Left renal pelvis (tissue), 4 donors: ENCODE results near the gene S100A13. TPM values are rescaled to one million over a fixed set of nuclear protein-coding genes. Genes with fewer than 3 reads are reported as not detected.

ENCODE experiments used
- DNase-seq, 4 donors: peaks; one replicate each; pipeline ENCODE4 v3.0.0-alpha.2; 2013; ENCODE audit warnings: low read depth in 4 of 4, low spot score in 3 of 4
- polyA plus RNA-seq, 4 donors: library from polyadenylated mRNA; unstranded; fragments of 120-200 nt; gene quantifications; one replicate each; pipeline ENCODE4 v1.2.1, GENCODE V29; 2013; ENCODE audit not compliant: insufficient read length in 4 of 4

S100A13 gene
- polyA plus RNA-seq, 4 donors = 121 to 152 (median 151) TPM

DNA sequence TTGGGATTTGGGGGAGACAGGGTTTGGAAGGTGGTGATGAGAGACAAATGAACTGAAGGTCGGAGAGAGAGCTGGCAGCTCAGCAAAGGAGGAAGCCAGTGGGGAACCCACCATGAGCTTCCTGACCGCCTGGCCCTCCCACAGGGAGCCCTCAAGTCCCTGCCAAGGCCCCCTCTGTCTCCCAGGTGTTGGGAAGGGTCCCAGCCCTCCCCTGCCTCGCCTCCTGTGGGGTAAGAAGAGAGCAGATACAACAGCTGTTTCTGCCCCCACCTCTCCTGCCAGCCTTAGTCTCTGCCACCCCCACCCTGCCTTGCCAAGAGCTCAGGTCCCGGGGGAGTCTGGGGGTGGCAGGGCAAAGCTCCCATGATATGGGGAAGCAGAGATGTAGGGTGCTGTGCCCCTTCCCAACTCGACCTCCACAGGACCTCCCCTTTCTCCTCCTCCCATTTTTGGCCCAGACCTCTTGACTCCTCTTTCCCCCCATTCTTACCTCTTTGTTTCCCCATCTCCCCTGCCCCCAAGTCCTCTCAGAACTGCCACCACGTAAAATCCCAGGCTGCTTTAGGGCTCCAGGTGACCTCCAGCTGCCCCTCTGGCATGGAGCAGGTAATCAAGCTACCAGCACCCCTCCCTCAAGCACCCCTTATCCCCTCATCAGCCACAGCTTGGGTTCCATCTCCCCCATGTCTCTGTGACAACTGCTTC is 1.5 kb upstream of the S100A13 start:
- DNase-seq = no peak

DNA sequence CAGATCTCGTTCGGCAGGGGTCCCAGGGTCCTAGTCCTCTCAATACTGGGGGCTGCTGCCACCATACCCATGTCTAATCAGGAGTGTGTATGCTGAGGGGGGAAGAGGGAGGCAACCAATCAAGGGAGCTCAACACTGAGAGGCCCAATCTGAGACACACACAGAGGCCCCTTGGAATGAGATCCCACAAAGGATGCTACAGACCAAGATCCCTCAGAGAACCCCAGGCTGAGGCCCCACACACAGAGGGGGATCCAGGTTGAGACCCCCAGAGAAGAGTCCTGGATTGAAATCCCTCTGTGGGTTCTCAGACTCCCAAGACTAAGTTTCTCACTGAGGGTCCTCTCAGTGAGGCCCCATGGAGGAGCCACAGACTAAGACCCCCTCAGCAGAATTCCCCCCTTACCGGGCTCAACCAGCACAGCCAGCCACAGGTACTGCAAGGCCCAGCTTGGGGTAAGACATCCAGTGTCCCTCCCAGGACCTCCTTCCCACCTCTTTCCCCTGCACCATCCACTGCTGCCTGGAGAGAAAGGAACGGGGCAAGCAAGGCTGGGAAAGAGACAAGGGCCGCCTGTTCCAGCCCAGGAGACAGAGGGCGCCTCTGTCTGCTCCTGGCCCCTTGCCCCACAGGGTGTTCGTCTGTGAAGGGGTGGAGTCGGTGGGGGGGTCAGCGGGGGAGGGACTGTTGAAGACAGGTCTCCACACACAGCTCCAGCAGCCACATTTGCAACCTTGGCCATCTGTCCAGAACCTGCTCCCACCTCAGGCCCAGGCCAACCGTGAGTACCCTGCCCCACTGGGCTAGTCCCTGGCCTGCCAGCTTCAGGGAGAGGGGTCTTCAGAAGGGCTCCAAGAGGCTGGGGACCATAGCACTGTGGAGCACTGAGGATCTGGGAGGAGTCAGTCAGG is 666 bp upstream of the S100A13 start, which contains the start of gene S100A1:
S100A1 (plus strand) TSS at position 720 of the 912 bp plus-strand sequence. CDS start 2,088 bp downstream, outside the sequence.
- DNase-seq = no peak

DNA sequence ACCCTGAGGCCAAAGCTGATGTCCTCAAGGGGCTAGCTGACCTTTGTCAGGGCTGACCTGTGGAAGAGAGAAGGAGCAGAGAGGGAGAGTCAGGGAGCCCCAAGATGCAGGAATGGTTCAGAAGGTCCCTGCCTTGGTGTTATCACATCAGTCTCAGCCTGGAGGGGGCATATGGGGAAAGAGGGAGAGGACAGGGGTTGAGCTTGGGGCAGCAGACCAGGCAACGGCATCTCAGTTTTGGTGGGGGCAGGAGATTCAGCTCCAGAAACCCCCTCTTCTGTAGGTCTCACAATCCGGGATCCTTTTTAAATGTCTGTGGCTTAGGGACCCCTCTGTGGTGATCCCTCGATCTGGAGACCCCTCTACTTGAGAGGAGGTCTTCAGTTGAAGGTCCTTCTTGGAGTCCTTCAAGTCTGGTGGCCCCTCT is 815 bp downstream of the S100A13 start:
- DNase-seq = no peak

DNA sequence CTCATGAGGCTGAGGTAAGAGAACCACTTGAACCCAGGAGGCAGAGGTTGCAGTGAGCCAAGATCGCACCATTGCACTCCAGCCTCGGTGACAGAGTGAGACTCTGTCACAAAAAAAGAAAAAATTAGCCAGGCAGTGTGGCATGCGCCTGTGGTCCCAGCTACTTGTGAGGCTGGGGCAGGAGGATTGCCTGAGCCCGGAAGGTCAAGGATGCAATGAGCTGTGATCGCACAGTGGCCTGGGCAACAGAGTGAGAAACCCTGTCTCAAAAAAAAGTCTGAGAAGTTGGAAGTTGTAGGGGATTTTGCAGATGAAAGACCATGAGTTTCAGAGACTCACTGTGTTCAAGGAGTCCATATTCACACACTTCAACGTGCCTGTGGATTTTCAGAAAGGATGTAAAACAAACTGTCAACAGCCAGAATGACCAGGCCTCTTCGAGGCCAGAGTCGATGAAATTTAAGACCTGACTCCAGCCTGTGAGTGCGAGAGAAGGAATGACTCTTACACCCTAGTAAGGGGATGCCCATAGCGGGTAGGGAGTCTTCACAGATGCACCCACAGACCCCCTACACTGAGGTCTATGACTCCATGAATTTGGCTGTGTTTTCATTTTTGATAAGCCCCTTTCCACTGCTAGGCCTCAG is 2.2 kb downstream of the S100A13 start:
- no peak for DNase-seq

DNA sequence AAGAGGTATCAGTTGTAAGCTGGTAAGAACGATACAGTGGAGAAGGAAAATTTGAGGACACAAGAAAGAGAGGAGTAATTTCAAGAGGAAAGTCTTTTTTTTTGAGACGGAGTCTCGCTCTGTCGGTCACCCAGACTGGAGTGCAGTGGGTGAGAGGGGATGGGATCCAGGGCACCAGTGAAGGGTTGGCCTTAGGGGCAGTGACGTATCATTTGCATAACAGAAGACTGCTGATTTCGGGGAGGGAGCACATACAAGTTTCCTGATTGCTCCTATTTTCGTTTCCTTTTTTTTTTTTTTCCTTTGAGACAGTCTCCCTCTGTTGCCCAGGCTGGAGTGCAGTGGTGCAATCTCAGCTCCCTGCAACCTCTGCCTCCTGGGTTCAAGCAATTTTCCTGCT is 4.2 kb downstream of the S100A13 start:
- DNase-seq = no peak

DNA sequence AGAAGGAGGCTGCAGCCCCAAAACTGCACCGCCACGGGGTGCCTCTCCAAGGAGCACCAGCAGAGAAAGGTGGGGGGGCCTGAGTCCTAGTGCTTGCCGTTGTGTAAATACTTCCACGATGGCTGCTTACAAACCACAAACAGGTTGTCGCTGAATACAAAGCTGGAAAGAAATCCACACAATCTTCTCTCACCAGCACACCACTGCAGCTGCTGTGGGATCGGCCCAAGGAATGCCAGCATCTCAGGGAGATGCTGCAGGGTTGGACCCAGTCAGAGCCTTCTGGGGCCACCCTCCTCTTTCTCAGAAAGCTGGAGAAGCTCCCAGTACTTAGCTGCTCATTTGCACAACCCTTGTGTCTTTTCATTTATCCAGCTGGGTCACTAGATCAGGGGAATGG is 8.1 kb downstream of the S100A13 start:
- no peak for DNase-seq

DNA sequence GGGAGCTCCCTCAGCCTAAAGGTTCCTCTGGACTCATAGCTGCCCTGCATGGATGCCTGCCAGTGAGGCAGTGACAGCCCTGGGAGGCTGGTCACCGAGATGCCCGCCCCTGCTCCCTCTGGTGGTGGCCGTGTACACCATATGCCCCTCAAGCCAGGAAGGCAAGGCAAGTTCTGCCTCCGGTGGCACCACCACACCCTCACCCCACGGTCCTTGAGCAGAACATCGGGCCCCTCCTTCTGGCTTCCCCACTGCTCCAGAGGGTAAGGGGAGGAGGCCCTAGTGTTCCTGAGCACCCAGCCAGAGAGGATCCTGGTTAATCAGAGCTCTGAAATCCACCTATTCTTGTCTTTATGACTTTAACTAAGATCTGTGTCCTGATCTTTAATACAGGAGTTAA is 9.6 kb downstream of the S100A13 start:
- no peak for DNase-seq

DNA sequence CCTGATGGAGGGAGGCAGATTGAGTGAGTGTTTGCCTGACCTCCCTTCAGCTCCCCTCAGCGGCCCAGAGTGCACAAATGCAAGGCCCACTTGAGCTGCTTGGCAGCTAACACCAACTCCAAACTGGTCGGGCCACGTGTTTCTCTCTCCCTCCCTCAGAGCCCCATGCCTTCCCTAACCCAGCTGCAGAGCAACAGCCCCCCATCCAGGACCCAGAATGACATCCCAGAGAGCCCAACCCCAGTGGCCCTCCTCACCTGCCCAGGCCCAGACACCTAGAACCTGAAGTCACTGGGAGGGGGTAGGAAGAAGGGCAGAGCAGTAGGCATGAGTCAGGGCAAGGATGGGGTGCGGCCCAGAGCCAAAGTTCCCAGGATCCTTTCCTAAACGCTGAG is 10.4 kb downstream of the S100A13 start:
- DNase-seq = no peak

DNA sequence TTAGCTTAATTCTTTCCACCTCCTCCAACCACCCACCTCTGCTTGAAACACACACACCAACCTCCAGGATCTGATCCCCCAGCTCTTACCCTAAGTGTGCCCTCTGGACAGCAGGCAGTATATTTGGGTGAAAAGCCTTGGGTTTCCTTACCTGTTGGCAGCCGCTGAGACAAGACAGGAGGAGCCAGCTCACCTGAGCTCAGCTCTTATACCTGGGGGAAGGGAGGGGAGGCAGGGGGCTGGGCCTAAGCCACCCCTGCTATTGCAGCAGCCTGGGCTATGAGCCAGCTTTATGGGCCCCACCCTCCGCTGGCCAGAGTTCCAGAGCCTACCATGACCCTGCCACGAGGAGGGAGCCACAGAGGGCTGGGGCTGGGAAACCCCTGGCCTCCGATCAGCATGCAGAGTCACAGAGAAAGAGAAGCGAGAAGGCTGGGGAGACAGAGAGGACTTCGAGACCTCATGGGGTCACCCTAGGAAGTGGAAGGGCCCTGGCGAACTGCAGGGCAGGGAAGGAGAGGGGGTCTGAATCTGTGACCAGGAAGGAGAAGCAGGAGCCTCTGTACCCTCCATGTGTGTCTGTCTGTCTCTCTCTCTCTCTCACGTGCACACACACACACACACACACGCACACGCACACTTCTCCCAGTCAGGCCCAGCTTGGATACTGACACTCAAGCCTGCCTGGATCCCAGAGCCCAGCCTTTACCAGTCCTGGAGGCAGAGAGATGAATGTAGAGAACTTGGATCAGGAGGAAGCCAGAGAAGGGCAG is 11.0 kb downstream of the S100A13 start, which contains the start of gene S100A14:
S100A14 (minus strand) TSS at position 182 of the 773 bp plus-strand sequence. CDS start 467 bp downstream, outside the sequence.
- DNase-seq = no peak

DNA sequence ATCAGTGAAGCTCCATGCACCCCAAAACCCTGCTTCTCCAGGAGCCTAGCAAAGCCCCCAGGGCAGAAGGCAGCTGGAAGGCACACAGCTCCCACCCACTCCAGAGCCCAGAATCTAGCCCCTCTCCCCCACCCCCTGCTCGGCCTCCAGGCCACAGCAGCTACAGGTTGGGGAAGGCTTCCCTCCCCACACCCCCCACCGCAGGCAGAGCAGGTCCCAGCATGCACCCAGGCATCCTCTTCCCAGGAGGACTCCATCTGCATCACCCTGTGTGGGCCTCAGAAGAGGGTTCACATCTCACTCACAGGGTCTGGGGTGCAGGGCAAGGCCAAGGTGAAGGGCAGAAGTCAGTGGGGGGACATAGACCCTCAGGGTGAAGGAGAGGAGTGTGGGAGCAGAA is 11.9 kb downstream of the S100A13 start:
- DNase-seq = no peak

DNA sequence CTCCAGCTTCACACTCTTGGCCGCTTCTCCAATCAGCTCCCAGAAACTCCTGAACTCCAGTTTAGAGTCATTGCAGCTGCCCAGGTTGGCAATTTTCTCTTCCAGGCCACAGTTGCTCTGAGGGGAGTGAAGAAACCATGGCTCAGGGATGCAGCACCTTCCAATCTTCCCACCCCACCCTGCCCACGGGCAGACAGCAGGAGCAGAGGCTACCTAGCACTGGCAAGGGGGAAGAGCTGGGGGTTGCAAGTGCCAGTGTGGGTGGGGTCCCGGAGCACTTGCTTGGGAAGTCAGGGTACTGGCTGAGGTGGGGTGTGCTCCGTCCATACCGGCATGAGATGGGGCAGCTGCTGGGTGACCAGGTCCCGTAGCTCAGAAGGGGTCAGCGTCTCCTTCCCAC is 12.4 kb downstream of the S100A13 start:
- DNase-seq = no peak

DNA sequence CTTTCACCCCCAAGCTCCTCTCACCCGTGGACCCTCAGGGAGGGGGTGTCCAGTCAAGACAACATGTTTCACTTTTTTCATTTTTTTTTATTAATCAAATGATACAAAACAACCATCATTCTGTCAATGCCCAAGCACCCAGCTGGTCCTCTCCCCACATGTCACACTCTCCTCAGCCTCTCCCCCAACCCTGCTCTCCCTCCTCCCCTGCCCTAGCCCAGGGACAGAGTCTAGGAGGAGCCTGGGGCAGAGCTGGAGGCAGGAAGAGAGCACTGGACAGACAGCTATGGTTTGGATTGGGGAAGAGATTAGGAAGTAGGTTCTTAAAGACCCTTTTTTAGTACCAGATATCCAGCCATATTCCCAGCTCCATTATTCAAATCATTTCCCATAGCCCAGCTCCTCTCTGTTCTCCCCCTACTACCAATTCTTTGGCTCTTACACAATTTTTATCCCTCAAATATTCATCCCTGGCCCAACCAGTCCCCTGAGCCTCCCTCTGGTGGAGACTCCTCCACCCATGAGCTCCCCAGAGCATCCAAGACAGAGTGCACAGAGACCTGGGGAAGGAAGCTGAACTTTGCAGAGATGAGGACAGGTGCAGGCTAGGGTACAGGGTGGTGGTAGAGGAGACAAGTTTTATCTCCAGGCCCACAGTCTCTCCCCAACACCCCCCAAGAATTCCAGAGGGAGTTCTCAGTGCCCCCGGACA is 13.0 kb downstream of the S100A13 start:
- DNase-seq = no peak

DNA sequence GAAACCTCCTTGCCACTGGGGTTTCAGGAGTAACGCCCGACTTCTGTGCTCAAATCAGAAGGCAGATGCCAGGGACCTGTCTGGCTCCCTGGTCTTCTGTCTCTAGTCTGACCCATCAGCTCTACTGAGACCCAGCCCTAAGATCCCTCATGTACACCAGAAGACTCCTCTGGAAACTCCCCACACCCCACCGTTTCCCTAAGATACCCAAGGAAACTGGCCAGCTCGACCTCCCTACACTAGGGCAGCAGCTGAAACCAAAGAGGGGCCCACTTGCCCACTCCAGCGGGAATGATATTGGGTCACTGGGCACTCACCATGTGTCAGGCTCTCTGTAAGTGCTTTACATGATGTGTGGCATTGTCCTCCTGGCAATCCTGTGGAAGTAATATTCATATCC is 13.9 kb downstream of the S100A13 start:
- no peak for DNase-seq

DNA sequence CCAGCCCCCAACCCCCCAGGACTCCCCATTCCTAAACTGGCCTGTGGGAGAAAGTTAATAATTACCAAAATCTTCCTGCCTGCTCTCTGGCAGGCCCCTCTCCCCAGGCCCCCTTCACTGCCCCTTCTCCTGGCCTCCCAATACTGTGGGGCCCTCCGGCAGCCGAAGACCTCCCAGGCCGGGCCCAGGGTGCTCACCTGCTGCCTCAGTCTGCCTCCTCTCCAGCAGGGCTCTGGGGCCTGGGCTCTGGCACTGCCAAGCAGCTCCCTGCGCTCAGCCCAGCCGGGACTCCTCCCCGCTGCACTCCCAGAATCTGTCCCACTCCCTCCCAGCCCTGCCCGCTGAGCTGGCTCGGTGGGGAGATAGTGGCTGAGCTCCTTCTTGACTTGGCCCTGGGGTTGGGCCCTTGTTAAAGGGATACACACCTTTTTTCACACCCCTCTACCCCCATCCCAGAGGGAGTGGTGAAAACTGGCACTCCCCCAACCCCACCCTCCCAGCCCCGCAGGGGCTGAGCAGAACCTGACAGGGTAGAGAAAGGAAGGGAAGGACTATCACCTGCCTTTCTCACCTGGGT is 14.5 kb downstream of the S100A13 start, which contains the start of gene S100A16:
S100A16 (minus strand) TSS at position 383 of the 577 bp plus-strand sequence. CDS start 4,986 bp downstream, outside the sequence.
- no peak for DNase-seq

DNA sequence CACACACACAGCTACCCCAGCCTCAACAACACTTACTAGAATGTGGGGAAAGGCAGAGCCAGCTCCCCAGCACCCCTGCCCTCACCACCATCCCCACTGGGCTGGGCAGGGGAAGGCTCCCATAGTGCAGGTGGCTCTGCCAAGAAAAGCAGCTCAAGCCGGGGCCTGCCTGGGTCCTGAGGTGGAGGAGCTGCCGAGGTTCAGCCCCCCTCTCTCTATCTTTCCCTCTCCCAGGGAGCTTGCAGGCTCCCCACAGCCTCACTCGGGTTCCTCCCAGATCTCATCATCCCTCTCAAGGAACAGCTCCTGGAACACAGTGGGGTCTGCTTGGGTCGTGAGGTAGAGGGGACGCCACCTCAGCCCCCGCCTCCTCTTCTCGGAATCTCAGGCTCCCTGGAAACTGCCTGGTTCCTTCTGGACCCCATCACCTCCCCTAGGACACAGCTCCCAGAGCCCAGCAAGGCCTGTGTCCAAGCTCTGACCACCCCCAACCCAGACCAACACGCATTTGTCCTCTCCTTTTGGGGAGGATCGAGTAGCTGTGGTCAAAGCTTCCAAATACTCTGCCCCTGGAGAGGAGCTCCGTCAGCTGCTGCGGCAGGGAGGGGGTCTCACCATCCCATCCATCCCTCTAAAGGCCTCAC is 15.1 kb downstream of the S100A13 start:
- no peak for DNase-seq

DNA sequence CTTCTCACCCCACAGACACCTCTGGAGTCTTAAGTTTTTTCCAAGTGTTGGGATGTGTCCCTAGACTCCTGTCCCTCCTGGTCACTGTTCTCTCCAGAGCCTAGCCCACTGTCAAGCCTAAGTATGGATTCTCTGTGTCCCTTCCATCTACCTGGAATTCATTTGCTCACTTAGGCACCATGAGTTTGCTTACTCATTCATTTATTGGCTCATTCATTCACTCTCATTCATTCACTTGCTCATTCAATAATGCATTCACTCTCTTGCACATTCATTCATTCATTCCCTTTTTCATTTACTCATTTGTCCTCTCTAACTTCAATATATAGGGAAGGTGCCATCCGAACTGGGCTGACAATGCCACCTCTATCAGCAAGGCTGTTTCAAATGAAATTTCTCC is 15.9 kb downstream of the S100A13 start:
- no peak for DNase-seq

DNA sequence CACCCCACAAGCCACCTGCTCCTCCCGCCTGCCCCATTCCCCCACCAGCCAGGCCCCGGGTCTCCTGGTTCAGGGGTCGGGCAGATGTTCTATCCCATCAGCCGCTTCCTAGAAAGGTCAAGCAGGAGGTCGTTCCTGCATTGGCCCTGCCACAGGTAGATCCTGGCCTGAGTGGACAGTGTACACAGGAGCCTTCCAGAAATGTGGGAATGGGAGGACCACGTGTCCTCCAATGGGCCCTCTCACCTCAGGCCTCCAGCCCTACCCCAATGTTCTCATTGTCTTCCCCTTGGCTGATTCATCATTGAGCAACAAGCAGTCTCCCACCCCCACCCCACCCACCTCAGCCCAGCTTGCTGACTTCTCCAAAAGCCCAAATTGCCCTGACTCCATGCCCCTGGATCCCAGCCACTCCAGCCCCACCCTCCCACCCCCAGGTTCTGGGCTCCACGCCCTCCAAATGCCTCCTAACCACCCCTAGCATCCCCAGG is 16.4 kb downstream of the S100A13 start:
- no peak for DNase-seq

DNA sequence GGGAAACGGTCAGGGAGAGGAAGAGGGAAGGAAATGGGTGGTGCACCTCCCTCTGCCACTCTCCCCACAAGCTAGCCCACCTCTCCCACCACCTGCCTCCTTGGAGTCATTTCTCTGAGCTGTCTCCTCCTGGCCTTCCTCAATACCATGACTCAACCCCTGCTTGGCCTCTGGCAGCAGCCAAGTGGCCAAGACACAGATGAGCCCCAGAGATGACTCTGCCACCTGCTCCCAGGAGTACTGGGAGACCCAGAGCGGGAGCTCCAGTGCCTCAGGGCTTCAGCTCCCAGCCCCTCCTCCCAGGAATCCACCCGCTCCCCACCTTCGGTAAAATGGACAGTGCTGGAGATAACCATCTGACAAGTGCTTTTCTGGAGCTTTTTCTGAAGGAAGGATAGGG is 17.0 kb downstream of the S100A13 start:
- no peak for DNase-seq

DNA sequence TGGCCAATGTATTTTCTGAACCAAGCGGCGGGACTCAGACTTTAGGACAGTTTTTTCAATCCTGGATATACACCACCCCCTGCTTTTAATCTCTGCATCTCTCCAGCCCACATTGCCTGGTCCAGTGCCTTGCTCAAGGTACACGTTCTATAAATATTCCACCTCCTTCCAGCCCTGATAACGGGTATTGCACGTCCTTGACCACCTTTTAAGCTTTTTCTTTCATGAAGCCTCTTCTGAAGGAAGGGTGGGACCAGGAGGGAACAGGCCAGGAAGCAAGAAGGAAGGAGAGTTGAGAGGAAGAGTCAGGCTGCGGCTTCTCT is 17.8 kb downstream of the S100A13 start:
- no peak for DNase-seq
